GM21360 (cell line): ENCODE data around the gene TMEM52.
"Not testable (repeated sequence)": the region's sequence is repeated elsewhere in the genome, so short reads cannot be mapped to it uniquely, and the experiment has no call there.

Experiments used
- ATAC-seq: cut with Tn5 transposase; IDR thresholded peaks from one replicate; pipeline ENCODE4 v1.9.1; 2021; ENCODE audit warnings: mild to moderate bottlenecking, moderate library complexity; ENCODE audit not compliant: unreplicated experiment

Gene TMEM52

DNA sequence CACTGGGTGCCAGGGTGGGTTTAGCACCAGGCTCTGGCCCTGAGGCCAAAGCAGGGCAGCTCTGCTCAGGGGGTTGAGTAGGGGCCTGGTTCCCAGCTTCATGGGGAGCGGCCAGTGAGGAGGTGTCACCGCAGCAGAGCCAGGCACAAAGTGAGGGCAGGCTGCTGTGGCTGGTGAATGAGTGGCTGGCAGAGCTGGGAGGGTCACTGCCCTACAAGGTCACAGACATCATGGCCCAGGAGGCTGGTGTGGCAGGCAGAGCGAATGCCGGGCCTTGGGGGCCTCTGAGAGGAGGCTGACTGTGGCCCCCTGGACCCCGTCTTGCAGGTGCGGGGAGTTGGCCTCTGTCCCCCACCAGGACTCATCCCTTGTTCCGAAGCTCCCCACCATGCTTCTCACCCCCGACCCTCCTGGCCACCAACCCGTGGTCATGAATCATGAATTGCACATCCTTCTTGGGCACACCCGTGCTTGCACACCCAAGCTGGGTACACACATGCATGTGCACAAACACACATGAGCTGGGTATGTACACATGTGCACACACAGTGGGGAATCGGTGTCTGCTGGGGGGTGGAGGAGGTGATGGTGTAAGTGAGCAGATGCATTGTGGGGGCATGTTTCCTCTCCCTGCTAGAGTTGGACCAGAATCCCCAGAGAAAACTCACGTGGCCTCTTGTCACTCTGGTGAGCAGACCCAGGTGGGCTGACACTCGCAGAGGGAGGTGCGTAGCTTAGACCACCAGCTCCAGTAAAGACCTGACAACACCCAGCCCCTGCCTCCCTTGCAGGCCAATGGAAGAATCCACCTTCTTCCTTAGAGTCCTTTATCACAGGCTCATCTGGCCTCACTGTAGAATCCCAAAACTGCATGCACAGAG is 23.4 kb downstream of the TMEM52 start:
- no peak for ATAC-seq

DNA sequence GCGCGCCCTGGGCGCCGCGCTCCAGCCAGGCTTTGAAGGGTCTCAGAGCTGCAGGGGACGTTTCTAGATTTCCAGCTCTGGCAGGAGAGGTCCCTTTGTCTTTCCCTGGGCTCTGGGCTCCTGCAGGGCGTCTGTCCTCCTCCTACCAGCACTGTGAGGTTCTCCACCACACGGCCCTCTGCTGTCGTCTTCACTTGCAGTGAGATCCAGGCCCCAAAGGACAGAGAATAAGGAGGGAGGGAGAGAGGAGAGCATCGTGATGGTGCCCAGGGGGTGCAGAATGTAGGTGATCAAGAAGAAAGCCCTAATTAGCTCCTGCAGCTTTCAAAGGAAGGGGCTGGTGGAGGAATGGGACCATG is 24.0 kb downstream of the TMEM52 start:
- ATAC-seq: no peak

DNA sequence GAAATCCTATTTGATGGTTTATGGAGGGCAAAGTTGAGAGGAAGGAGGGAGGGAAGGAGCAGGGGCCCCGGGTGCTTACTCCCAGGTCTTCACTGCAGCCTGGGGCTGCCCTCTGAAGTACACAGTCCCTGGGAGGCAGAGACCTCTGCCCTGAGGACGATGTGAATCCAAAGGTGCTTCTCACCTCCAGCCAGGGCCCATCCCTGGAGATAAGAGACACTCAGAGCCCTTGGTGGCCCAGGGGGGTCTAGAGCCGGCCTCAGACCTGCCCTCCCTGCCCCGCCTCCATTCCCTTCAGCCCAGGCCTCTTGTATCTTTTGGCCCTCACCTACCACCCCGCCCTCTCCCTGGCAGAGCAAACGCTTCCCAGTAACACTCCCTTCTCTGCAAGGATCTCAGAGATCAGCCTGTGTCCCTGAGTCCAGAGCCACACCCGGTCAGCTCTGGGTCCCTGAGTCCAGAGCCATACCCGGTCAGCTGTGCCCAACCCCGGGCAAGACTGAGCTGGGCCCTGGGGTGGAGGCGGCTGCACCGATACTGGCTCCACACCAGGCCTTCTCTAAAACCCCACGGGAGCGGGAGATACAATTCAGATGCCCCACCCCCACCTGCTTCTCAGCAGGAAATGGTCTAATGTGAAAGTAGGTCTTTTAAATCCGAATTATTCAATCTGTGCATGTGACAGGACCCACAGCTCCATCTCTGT is 24.6 kb downstream of the TMEM52 start:
- ATAC-seq: no peak

DNA sequence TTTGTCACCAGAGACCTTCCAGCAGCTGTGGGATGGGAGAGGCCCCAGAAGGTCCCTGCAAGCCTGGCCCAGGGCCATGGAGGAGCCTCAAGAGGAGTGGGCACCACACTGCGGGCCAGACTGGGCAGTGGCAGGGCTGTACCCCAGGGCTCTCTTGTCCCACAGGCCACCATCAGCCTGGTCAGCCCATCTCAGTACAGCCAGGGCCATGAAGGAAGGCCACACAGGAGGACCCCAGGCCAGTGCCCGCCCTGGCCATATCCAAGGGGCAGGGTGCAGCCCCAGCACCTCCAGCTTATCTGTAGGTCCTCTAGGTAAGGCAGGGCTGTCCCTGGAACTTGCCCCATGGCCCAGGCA is 25.1 kb downstream of the TMEM52 start:
- no peak for ATAC-seq

DNA sequence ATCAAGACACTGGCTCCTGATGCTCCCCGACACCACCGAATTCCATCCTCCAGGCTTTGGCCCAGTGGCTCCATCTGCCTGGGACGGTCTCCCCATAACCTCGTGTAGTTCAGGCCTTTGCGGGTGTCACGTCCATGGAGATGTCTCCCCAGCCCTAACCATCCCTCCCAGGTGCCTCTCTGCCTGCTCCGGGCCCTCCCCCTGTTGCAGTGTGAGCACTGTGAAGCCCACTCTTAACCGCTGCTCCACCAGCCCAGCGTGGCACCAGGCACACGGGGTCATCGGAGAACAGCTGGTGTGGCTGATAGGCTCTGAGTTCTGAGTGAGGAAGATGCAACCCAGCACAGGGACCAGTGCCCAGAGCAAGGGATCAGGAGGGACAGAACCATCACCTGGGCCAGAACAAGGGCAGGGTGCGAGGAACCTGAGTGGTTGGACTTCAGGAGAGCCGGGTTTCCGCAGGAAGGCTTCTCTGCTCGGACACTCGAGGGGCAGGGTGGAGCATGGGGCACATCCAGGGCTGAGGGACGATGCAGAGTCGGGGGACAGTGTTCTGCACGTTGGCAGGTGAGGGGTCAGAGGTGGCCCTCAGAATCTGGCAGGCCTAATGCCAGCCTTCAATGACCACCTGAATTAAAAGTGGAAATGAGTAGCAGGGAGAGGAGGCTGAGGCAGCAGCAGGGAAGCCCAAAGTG is 25.6 kb downstream of the TMEM52 start:
- ATAC-seq: no peak

DNA sequence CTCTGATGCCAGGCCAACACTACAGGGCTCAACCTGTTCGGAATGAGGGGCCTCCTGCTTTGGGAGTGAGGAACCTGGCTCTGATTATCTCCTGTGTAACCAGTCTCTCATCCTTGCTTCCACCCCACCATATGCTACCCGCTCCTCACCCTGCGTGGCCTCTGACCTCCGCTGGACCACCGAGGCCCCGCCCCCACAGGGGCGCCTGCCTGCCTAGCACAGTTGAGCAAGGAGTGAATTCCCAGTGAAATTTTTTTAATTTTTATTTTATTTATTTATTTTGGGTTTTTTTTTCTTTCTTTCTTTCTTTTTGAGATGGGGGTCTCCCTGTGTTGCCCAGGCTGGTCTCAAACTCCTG is 26.3 kb downstream of the TMEM52 start:
- no peak for ATAC-seq

DNA sequence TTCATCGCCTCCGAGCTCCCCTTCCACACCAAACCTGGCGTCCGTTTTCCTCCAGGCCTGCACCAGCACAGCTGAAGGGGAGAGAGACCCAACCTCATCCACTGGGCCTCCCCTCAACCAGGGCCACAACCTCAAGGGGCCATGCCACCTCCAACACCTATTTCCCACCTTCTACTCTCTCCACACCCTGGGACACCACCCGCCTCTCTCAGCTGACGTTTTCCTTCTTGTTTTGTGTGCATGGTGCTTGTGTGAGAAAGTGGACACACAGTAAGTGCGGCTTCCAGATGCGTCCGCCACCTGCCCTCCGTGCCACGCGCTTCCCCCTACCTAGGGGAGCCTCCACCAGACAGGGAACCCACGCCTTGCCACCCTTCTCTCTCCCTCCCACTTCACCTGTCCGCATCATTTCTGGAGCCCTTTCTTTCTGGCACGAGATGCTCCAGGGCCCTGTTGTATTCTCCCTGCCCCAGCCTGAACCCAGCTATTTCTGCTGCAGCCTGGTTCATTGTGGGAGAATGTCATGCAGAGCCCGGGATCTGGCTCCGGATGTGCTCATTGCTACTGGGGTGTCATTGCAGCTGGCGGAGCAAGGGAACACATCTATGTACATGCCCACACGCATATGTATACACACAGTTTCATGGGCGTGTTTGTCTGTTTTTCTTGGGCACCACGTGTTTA is 26.9 kb downstream of the TMEM52 start:
- no peak for ATAC-seq

DNA sequence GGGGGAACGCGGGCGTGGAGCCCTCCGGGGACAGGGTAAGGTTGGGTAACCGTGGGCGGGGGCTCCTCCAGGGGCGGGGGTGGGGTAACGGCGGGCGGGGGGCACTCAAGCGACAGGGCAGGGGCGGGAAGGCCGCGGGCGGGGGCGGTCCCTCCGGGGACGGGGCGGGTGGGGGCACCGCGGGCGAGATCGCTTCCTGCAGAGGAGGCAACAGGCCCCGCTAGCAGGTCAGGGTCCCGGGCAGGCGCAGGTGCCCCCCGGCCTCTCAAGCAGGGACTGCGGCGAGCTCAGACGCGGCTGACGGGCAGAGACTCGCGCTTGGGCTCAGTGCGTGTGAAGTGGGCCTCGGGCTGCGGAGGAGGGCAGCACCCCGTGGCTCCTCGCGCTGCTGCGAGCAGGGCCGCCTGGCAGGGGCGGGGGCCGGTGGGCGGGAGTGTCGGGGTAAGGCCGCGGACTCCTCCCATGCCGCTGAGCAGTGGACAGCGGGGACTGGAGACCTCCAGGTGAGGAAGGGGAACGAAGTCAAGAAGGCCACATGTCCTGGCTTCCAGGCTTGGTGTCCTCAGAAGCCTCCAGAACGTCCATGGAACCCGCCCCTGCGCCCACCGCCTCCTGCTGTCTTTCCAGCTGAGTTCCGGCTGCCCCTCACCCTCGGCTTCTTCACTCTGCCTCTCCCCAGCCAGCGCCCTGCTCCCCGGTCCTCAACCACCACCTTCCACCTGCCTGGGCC is 27.6 kb downstream of the TMEM52 start:
- no peak for ATAC-seq

DNA sequence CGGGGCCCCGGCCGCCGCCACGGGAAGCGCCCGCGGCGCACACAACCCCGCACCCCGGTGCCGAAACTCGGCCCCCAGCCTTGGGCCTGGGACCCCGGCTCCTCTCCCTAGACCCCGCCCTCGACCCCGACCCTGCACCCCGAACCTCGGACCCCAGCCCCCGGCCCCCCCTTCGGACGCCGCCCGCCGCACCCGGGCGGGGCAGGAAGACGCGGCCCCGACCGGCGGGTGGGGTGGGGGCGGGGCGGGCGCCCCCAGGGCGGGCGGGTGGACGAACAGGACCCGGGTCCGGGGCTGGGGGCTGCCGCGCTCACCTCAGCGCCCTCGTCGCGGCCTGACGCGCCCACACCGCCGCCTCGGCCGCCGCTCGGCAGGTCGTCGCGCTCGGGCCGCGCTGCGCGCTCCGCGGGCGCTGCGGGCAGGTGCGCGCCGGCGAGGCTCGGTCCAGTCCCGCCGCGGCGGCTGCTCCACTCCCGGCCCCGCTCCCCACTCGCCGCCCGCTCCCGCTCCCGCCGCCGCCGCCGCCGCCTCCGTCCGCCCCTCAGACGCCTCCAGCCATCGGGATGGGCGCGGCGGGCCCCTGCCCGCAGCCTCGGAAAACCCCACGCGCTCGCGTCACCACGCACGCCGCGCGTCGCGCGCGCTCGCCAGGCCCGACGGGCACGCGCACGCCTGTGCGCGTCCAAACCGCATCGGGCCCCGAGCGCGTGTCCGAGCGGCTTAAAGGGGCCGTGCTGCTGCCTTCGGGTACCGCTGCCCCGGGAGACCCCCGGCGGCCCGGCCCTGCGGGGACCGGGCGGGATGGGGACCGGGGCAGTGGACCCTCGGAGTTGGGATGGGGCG is 28.4 kb downstream of the TMEM52 start, which contains the start of gene GNB1:
Gene GNB1, minus strand, starts transcription at position 582 of the 843 bp plus-strand sequence. CDS start 65,634 bp downstream, outside the sequence.
- ATAC-seq: peak; percentile 73

DNA sequence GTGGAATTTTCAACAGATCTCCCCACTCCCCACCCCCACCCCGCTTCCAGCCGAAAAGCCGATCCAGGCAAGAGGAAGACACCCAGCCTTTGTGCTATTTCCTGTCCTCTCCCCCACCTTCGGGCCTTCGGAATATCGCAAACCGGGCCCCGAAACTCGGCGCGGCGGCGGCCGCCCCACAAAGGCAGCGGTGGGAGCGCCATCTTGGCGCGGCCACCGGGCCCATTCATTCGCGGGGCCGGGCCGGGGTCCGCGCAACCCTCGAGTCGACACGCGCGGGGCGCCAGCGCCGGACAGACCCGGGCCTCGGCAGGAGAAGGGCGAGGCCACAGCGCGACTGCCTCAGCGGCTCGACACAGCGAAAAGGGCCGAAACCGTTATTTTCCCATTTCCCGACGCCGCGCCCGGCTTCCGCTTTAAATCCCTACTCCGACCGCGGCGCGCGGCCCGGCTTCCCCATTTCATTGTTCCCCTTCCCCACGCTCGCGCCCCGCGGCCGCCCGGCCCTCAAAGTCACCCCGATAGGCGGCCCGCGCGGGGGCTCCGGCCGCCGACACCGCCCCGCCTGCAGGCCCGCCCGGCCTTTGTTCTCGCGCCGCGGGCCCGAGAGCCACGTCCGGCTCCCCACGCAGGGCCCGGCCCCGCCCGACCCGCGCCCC is 29.1 kb downstream of the TMEM52 start:
- no peak for ATAC-seq

DNA sequence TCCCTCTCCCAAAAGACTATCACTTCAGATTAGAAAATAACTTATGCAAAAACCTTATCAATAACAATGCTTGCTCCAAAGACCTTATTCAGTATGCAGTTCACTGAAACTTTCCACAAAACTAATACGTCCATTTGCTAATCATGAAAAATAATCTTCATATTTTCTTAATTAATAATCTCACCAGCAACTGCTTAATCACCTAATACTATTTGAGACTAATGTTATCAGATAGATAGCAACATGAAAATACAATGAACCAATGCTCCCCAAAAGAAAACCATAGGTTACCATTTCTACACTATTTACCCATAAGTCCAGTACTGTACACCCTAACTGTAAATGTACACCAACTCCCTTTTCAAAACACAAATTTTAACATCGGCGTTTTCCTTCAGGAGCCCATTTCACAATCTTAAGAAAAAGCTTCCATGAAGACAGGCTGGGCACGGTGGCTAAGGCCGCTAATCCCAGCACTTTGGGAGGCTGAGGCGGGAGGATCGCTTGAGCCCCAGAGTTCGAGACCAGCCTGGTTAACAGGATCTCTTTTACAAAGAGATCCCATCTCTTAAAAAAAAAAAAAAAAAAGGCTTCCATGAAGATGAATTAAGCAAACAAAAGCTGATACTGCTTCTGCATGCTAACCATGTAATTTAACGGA is 29.9 kb downstream of the TMEM52 start:
- ATAC-seq: no peak

DNA sequence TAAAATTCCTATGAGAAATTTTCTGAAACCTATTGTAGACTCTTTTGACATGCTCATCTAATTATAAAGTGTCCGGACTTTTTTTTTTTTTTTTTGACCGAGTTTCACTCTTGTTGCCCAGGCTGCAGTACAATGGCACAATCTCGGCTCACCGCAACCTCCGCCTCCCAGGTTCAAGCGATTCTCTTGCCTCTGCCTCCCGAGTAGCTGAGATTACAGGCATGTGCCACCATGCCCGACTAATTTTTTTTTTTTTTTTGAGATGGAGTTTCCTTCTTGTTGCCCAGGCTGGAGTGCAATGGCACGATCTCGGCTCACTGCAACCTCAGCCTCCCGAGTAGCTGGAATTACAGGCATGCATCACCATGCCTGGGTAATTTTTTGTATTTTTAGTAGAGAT is 35.2 kb downstream of the TMEM52 start:
- not testable (repeated sequence) for ATAC-seq

DNA sequence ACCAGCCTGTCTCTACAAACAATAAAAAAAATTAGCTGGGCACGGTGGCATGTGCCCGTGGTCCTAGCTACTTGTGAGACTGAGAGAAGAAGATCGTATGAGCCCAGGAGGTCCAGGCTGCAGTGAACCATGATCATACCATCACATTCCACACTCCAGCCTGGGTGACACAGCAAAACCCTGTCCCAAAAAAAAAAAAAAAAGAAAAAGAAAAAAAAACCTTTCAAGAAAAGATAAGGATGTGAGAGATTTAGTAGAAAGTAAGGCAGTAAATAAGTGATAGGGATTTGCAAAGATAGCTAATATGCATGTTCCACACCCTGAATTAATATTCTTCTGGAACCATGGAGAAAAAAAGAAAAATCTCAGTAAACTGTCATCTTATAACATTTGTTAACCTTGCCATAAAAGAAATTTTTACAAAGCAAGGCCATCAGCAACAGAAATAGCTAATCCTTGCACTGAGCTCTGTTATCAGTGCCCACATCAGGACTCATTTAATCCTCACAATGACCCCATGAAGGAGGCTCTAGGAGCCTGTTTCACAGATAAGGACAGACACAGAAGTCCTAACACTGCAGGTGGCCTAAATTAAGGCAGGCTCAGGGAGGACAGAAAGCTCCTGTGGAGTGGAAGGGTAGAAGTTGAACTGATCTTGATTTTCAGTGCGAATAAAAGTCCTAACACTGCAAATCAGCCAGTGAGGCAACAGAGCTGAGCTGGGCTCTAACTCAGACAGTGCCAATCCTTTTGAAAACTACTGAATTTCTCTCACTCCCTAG is 35.8 kb downstream of the TMEM52 start:
- no peak for ATAC-seq

DNA sequence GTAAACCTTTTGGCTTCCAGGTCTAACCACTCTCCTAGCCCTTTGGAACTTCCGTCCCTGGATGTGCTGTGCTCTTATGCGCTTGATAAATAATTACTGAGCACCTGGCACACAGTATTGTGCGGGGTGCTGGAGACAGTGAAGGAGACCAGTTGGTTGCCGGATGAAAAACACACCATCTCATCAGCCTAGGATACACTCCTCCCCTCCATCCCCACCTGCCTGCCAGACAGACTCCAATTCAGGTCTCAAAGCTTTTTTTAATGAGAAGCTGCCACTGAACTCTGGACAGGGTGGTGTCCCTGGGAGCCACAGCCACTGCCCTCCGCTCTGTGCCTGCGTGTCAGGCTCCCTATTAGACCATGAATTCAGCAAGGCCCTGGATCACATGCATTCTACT is 37.4 kb downstream of the TMEM52 start:
- no peak for ATAC-seq

DNA sequence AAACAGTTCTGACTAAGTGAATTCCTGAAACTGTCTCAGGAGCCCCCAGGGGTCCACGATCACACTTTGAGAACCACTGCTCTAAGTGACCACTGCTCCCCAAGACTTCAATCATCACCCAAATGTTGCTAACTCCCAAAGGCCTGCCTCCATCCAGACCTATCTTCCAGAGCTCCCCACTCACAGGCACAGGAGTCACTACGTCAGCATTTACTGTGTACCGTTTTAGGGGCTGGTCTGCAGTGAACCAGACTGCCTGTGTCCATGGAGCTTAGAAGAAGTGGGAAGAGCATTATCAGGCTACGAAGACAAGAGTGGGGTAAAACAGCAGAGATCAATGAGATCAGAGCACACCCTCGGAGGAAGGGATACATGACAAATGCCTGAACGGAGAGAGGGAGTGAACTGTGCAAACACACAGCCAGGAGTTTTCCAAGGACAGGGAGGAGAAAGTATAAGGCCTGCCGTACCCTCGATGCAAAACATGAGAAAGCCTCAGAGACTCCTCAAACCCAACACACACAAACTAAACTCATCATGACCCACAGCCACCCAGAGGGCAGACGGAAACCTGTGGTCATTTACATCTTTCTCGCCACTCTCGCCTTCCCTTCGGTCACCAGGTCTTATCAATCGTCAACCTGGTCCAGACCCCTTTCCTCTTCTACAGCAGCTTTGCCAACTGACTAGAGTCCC is 38.3 kb downstream of the TMEM52 start:
- ATAC-seq: no peak

DNA sequence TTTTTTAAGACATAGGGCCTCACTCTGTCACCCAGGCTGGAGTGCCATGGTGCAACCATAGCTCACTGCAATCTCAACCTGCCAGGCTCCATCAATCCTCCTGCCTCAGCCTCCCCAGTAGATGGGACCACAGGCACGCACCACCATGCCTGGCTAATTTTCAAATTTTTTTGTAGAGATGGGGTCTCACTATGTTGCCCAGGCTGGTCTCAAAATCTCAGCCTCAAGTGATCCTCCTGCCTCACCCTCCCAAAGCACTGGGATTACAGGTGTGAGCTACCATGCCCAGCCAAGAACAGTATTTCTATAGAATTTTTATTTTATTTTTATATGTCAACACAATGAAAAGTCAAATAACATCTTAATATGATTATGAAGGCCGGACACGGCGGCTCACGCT is 39.1 kb downstream of the TMEM52 start:
- no peak for ATAC-seq

DNA sequence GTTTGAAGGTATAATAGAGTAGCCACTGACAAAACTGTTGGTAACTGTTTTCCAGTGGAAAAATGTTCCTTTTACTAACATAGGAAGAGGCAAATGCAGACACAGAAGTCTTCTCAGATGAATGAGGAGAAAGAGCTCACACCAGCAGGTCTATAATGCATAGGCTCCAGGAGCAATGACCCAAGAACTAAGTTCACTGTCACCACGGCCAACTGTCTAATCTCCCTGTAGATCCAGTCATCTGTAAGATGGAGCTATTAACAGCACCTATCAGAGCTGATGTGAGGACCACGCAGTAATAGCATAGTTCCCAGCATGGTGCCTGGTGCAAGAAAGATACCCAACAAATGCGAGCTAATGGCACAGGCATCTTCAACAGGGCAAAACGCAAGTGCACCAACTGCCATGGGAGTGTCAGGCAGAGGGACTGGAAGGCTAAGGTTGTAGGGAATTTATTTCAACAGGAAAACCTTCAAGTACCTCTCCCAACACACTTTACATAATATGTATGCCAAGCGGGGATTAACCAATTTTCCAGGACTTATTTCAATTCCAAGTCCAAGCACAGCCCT is 41.1 kb downstream of the TMEM52 start:
- no peak for ATAC-seq
